Epithelial cell of esophagus (primary cell): ENCODE data around the gene NOTCH1.

Source experiments
- DNase-seq: peaks from one replicate; pipeline ENCODE4 v3.0.0; 2010; ENCODE audit warnings: low read depth
- H3K4me3 ChIP-seq: 2 replicates; pipeline ENCODE4 v1.5.1; 2011; ENCODE audit warnings: mild to moderate bottlenecking, low read length, control low read depth
- TF ChIP-seq, protein P1 (sequence below): IDR thresholded peaks from 2 replicates; pipeline ENCODE4 v1.5.1; 2011; ENCODE audit warnings: low read depth, mild to moderate bottlenecking, low read length, control low read depth, inconsistent platforms; ENCODE audit not compliant: insufficient read depth; ENCODE audit errors: missing control alignments

Gene NOTCH1

DNA sequence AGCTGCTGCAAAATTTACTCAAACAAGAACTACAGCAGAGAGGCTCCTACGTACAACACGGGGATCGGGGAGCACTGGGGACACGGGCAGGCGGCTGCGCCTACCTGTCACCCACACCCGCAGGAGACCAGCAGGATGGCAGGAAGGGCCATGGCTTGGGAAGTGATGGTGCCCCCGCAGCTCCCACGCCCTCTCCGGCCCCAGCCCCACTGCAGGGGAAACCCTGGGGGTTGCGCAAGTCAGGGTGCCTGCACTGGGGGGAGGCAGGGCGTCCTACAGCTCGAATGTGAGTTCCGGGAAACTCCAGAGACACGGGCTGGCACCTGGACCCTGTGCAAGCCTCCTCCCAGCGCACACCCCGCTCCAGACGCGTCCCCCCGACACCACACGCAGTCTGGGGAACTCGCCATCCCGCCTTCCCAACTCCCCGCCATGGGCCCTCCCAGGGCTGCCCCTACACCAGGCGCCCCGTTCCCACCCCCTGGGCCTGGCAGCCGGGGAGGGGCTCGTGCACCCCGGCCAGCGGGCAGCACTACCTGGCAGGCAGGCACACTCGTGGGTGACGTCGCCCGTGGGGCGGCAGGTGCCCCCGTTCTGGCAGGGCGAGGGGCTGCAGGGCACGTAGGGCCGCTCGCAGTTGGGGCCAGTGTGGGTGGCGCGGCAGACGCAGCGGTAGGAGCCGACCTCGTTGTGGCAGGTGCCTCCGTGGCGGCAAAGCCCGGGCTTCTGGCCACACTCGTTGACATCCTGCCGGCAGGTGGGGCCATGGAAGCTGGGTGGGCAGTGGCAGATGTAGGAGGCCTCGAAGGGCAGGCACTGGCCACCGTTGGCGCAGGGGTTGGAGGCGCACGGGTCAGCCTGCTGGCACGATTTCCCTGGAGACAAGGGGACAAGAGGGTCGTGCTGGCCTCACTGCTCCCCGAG is 23.3 kb downstream of the NOTCH1 start:
- no peak for DNase-seq
- TF ChIP-seq, protein P1, sequence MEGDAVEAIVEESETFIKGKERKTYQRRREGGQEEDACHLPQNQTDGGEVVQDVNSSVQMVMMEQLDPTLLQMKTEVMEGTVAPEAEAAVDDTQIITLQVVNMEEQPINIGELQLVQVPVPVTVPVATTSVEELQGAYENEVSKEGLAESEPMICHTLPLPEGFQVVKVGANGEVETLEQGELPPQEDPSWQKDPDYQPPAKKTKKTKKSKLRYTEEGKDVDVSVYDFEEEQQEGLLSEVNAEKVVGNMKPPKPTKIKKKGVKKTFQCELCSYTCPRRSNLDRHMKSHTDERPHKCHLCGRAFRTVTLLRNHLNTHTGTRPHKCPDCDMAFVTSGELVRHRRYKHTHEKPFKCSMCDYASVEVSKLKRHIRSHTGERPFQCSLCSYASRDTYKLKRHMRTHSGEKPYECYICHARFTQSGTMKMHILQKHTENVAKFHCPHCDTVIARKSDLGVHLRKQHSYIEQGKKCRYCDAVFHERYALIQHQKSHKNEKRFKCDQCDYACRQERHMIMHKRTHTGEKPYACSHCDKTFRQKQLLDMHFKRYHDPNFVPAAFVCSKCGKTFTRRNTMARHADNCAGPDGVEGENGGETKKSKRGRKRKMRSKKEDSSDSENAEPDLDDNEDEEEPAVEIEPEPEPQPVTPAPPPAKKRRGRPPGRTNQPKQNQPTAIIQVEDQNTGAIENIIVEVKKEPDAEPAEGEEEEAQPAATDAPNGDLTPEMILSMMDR, result no peak
- H3K4me3 ChIP-seq, result no peak overlapping the region

DNA sequence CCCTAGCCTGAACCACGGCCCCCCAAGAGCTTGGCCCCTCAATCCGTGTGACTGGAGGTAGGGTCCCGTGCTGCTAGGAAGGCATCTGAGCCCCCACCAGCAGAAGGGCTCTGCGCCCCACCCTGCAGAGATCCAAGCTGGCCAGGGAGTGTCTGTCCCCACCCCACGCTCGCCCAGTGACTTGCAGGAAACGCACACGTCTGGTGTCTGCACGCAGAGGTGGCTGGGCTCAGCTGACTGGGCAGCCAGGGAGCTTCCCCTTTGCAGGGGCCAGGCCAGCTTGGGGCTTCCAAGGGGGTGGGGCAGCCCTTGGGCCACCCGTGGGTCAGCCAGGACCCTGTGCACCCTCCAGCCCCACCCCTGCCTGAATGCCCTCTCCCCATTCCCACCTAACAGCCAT is 24.3 kb downstream of the NOTCH1 start:
- no peak overlapping the region for H3K4me3 ChIP-seq
- DNase-seq, result no peak
- TF ChIP-seq, protein P1, result no peak

DNA sequence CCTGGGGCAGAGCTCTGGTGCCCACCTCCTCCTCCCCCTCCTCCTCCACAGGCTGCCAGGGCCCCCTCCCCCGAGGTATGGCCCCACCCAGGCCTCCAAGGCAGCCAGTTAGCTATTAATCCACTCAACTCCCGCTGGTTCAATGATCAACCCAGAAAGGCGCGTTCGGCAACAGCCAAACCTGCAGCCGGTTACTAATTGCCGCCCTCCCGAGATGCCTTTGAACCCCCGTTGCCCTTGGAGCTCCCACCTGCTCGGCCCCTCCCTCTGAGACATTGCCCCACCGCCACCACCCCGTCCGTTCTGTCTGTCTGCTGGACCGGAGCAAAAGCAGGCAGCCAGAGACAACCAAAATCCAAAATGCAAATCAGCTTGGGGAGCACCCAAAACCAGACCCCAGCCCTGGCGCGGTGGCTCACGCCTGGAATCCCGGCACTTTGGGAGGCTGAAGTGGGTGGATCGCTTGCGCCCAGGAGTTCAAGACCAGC is 25.8 kb downstream of the NOTCH1 start:
- no peak overlapping the region for H3K4me3 ChIP-seq
- TF ChIP-seq, protein P1, result no peak
- no peak for DNase-seq

DNA sequence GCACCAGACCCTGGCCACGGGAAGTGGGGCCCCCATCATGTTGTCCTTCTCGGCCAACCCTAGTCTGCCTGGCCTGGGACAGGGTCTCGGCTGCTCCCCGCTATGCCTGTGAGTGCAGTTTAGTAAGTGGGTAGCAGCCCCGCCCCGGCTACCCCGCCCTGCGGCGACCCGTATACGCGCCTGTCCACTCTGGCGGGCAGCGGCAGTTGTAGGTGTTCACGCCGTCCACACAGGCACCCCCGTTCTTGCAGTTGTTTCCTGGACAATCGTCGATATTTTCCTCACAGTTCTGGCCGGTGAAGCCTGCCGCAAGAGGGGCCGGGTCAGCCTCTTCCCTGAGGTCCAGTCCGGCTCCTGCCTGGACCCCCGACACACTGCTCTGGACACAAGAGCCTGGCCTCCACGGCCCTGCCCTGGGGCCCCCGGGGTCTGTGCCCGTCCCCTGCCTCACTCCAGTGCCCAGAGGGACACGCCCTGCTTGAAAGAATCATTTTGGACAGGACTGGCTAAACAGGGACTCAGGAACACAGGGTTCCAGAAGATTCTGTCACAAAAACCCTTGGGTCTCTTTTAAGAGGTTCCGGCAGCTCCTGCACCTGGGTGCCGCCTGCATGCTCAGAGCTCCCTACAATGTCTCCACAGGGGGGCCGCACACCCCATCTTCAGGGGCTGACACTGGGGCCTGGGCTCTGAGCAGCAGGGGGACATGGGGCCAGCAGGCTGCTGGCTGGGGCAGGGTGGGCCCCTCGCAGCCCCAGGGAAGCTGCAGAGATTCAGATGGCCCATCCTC is 26.4 kb downstream of the NOTCH1 start:
- TF ChIP-seq, protein P1, result no peak
- H3K4me3 ChIP-seq, result no peak overlapping the region

DNA sequence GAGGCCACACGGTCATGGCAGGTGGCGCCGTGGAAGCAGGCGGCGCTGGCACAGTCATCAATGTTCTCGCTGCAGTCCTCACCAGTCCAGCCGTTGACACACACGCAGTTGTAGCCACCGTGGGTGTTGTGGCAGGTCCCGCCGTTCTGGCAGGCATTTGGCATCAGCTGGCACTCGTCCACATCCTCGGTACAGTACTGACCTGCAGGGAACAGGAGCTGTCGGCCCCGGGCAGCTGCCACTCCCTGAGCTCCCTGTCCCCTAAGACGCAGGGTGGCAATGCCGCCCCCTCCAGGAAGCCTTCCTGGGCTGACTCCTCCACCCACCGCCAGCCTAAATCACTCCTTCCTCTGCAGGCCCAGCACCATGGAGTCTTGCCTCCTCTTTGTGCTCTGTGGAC is 27.2 kb downstream of the NOTCH1 start:
- TF ChIP-seq, protein P1, result no peak
- no peak overlapping the region for H3K4me3 ChIP-seq
- DNase-seq, result no peak

More for the DNA sequence above, 26.4 kb downstream of the NOTCH1 start:
- no peak for DNase-seq

DNA sequence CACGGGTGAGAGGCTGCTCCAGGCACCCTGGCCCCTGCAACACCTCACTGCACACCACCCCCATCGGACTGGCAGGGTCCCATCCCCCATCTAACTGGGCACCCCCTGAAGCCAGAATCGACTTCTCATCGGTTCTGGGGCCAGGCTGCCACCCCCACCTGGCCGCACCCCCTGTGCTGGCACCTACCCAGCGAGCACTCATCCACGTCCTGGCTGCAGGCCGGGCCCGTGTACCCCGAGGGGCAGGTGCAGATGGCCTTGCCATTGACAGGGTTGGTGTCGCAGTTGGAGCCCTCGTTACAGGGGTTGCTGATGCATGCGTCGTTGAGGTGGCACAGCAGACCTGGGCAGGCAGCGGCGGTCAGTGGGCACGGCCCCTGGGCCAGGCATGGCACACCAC is 27.9 kb downstream of the NOTCH1 start:
- TF ChIP-seq, protein P1, result no peak
- H3K4me3 ChIP-seq, result no peak overlapping the region
- DNase-seq, result no peak
